ENCODE measurements around the gene TPRA1.

DNA sequence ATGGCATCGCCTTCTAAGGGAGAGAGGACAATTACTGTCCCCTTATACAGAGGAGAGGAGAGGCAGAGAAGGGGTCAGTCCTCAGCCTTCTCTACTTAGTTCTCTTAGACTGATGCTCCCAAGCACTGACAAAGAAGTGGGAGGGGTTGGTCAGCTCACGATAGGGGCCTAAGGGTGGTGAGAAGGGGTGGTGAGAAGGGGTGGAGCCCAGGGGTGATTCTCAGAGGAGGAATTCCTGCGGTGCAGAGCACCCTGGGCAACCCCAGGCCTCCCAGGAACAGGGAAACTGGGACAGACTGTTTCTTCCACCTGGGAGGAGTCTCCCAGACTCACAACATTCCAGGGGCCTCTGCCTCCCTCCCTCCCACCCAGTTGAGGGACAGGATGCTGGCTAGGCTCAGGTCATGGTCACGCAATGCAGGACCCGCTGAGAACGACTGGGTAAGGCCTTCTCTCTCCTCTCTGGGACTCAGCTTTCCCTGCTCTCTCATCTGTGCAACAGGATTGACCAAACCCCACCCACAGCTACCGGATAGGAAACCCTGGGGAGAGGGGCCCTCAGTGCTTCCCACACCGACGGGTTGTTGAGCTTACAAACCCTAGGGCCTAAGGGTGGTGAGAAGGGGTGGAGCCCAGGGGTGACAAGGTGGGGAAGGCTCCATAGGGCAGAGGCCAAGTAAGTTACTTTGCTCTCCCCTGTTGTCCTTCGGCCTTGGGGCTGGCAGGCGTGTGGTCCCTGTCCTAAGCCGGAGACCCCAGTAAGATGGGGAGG lies 1.5 kb downstream of the TPRA1 start:
- TF ChIP-seq, protein P1, sequence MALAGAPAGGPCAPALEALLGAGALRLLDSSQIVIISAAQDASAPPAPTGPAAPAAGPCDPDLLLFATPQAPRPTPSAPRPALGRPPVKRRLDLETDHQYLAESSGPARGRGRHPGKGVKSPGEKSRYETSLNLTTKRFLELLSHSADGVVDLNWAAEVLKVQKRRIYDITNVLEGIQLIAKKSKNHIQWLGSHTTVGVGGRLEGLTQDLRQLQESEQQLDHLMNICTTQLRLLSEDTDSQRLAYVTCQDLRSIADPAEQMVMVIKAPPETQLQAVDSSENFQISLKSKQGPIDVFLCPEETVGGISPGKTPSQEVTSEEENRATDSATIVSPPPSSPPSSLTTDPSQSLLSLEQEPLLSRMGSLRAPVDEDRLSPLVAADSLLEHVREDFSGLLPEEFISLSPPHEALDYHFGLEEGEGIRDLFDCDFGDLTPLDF (CRISPR knock-in tag; IDR thresholded peaks at IDR 0.05): no peak
- no peak for TF ChIP-seq ZNF561 (CRISPR knock-in tag; conservative IDR thresholded peaks at IDR 0.05)
- TF ChIP-seq ZNF347 (CRISPR knock-in tag; IDR thresholded peaks at IDR 0.05; ENCODE audit: low read depth): no peak
- TF ChIP-seq MYC (IDR thresholded peaks at IDR 0.05; ENCODE audit: low read depth, low read length): no peak
- TF ChIP-seq MYC (CRISPR knock-in tag; IDR thresholded peaks at IDR 0.05; ENCODE audit: borderline replicate concordance, low read depth): no peak
- TF ChIP-seq, protein P2, sequence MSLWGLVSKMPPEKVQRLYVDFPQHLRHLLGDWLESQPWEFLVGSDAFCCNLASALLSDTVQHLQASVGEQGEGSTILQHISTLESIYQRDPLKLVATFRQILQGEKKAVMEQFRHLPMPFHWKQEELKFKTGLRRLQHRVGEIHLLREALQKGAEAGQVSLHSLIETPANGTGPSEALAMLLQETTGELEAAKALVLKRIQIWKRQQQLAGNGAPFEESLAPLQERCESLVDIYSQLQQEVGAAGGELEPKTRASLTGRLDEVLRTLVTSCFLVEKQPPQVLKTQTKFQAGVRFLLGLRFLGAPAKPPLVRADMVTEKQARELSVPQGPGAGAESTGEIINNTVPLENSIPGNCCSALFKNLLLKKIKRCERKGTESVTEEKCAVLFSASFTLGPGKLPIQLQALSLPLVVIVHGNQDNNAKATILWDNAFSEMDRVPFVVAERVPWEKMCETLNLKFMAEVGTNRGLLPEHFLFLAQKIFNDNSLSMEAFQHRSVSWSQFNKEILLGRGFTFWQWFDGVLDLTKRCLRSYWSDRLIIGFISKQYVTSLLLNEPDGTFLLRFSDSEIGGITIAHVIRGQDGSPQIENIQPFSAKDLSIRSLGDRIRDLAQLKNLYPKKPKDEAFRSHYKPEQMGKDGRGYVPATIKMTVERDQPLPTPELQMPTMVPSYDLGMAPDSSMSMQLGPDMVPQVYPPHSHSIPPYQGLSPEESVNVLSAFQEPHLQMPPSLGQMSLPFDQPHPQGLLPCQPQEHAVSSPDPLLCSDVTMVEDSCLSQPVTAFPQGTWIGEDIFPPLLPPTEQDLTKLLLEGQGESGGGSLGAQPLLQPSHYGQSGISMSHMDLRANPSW (CRISPR knock-in tag; IDR thresholded peaks at IDR 0.05): no peak
- TF ChIP-seq CTCF (IDR thresholded peaks at IDR 0.05 in 2 of 3, conservative IDR thresholded peaks at IDR 0.05 in 1 of 3; ENCODE audit: insufficient read depth in 2 of 3, low read depth in 1 of 3, low read length in 3 of 3): no peak
- TF ChIP-seq SMAD3 (CRISPR knock-in tag; conservative IDR thresholded peaks at IDR 0.05): no peak
